Thyroid gland (tissue), 4 donors: ENCODE results near the gene ZNF804A.

Experiments
- CTCF ChIP-seq, 6 experiments: fragments of 200-600 bp in 3 of 6; fragments of 450-650 bp in 3 of 6; sonication (generic) in 3 of 6; IDR thresholded peaks; one replicate each; pipeline ENCODE4 v1.5.1; 2016 to 2019; ENCODE audit warnings: antibody characterized with exemption in 6 of 6, mild to moderate bottlenecking in 2 of 6, inconsistent platforms in 1 of 6, moderate library complexity in 1 of 6
- POLR2A ChIP-seq, 2 donors: fragments of 450-650 bp; IDR thresholded peaks; one replicate each; pipeline ENCODE4 v1.6.1; 2017; ENCODE audit warnings: antibody characterized with exemption in 2 of 2, mild to moderate bottlenecking in 2 of 2, moderate library complexity in 1 of 2

GRCh38 chr2:184681642-184682321 lies 83.5 kb downstream of the ZNF804A start:
- TF ChIP-seq CTCF (IDR thresholded peaks at IDR 0.05) (no peak), POLR2A (IDR thresholded peaks at IDR 0.05) (no peak)
